DMS114 treated with DMSO at 0.1 percent for 48 hours (cell line): ENCODE results near the gene ADAM19.
A peak's percentile ranks its signal among the peaks of the same experiment; 100 is the strongest.
"Not testable (repeated sequence)": the region's sequence is repeated elsewhere in the genome, so short reads cannot be mapped to it uniquely, and the experiment has no call there.

Source experiments
- DNase-seq: peaks from one replicate; lab custom pipeline; 2025; ENCODE audit not compliant: unreplicated experiment; lab: John Stamatoyannopoulos, UW

Gene ADAM19

GRCh38 chr5:157444224-157444623, 131.4 kb downstream of the ADAM19 start:
- no peak for DNase-seq

GRCh38 chr5:157443041-157443549, 132.5 kb downstream of the ADAM19 start:
- DNase-seq: no peak

- no peak for DNase-seq
Measured at GRCh38 chr5:157434096-157434495, 141.5 kb downstream of the ADAM19 start.

GRCh38 chr5:157431544-157432200, 143.9 kb downstream of the ADAM19 start:
- DNase-seq: peak; percentile 71

GRCh38 chr5:157429920-157430319, 145.7 kb downstream of the ADAM19 start:
- DNase-seq: not testable (repeated sequence)
